ENCODE measurements around the gene CALN1.
"Not testable (repeated sequence)": the region's sequence is repeated elsewhere in the genome, so short reads cannot be mapped to it uniquely, and the experiment has no call there.

CALN1 gene

GRCh38 chr7:72412121-72412618 lies at the start of gene CALN1:
CALN1 (minus strand) TSS chr7:72412338.
- DNase-seq (ENCODE audit: low read depth); H3K4me3 ChIP-seq (ENCODE audit: low read depth, low read length); in situ Hi-C loops (cut with HindIII; ENCODE audit: low sequenced_read_pairs): not testable (repeated sequence)

GRCh38 chr7:72453471-72453870 lies 41.3 kb upstream of the CALN1 start:
- DNase-seq (ENCODE audit: low read depth), result no peak
- TF ChIP-seq, protein P1, sequence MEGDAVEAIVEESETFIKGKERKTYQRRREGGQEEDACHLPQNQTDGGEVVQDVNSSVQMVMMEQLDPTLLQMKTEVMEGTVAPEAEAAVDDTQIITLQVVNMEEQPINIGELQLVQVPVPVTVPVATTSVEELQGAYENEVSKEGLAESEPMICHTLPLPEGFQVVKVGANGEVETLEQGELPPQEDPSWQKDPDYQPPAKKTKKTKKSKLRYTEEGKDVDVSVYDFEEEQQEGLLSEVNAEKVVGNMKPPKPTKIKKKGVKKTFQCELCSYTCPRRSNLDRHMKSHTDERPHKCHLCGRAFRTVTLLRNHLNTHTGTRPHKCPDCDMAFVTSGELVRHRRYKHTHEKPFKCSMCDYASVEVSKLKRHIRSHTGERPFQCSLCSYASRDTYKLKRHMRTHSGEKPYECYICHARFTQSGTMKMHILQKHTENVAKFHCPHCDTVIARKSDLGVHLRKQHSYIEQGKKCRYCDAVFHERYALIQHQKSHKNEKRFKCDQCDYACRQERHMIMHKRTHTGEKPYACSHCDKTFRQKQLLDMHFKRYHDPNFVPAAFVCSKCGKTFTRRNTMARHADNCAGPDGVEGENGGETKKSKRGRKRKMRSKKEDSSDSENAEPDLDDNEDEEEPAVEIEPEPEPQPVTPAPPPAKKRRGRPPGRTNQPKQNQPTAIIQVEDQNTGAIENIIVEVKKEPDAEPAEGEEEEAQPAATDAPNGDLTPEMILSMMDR (IDR thresholded peaks at IDR 0.05; ENCODE audit: low read depth, low read length, missing control alignments), result no peak
- in situ Hi-C loops (cut with HindIII; ENCODE audit: low sequenced_read_pairs), result no loop called here
- H3K4me3 ChIP-seq (ENCODE audit: low read depth, low read length), result no peak overlapping the region

GRCh38 chr7:72447465-72448204 lies 35.5 kb upstream of the CALN1 start:
- TF ChIP-seq, protein P1 (IDR thresholded peaks at IDR 0.05; ENCODE audit: low read depth, low read length, missing control alignments), result no peak
- H3K4me3 ChIP-seq (ENCODE audit: low read depth, low read length), result no peak overlapping the region
- DNase-seq (ENCODE audit: low read depth), result no peak
- in situ Hi-C loops (cut with HindIII; ENCODE audit: low sequenced_read_pairs), result no loop called here

- in situ Hi-C loops (cut with HindIII; ENCODE audit: low sequenced_read_pairs), result no loop called here
- TF ChIP-seq, protein P1 (IDR thresholded peaks at IDR 0.05; ENCODE audit: low read depth, low read length, missing control alignments), result no peak
- no peak for DNase-seq (ENCODE audit: low read depth)
- H3K4me3 ChIP-seq (ENCODE audit: low read depth, low read length), result no peak overlapping the region
Measured at GRCh38 chr7:72446591-72447462, 34.7 kb upstream of the CALN1 start.

DNA sequence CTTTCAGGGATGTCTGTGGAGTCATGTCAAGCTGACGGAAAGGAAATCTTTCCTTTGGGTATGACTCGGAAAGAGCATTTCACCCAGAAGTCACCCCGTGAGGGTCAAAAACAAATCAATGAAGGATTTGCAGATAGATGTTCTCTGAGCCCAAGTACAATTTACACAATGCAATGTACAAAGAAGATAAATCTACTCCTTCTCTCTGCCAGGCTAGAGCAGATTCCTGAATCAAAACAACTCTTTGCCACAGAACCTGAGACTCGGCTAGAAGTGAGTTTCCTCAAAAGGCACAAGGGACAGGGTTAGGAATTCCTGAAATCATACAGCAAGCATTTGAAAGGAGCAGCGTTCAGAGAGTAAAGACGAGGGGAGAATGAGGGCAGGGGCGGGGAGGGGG lies 34.0 kb upstream of the CALN1 start:
- no peak for DNase-seq (ENCODE audit: low read depth)
- TF ChIP-seq, protein P1 (IDR thresholded peaks at IDR 0.05; ENCODE audit: low read depth, low read length, missing control alignments), result no peak
- H3K4me3 ChIP-seq (ENCODE audit: low read depth, low read length), result no peak overlapping the region
- in situ Hi-C loops (cut with HindIII; ENCODE audit: low sequenced_read_pairs), result no loop called here

DNA sequence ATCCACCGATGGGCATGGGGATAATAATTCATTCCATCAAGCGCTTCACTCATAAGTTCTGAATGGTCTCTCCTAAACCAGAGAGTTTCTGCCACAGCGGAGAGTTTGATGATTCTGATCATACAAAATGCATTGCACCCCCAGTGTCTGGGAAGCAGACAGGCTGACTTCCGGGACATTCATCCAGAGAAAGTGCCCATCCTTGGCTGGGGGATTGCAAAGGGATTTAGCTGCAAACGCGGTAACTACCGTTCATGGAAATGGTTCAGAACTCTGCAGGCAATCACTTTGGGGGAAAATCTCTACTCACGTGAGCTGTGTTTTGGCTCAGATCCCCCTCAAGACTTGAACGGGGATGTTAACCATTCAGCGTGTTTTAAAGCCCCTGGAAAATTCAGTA lies 33.4 kb upstream of the CALN1 start:
- no peak overlapping the region for H3K4me3 ChIP-seq (ENCODE audit: low read depth, low read length)
- in situ Hi-C loops (cut with HindIII; ENCODE audit: low sequenced_read_pairs), result no loop called here
- DNase-seq (ENCODE audit: low read depth), result no peak
- TF ChIP-seq, protein P1 (IDR thresholded peaks at IDR 0.05; ENCODE audit: low read depth, low read length, missing control alignments), result no peak

DNA sequence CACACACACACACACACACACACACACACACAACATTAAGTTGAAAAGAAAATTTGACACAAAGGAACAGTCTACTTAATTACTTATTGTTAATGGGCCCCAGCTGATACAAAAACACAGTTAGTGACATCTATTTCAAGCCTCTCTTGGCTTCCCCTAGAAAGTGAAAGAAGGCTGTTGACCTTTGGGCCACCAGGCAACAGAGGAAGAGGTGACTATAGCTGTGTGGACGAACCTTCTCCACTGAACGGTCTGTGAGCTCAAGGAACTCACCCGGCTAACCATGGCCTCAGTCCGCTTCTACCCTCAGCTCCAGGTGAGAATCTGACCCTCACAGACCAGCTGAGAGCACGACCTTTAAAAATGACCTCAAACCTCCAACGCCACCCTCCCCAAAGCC lies 32.9 kb upstream of the CALN1 start:
- H3K4me3 ChIP-seq (ENCODE audit: low read depth, low read length), result no peak overlapping the region
- in situ Hi-C loops (cut with HindIII; ENCODE audit: low sequenced_read_pairs), result no loop called here
- no peak for DNase-seq (ENCODE audit: low read depth)
- TF ChIP-seq, protein P1 (IDR thresholded peaks at IDR 0.05; ENCODE audit: low read depth, low read length, missing control alignments), result no peak

All from astrocyte of the cerebellum (primary cell).